AG04450 (cell line): ENCODE measurements around the gene LBX2. TPM values are rescaled to one million over a fixed set of nuclear protein-coding genes. Genes with fewer than 3 reads are reported as not detected.

Experiments
- CTCF ChIA-PET: fragments of 300-600, 350-600 bp; formaldehyde crosslinking; extraction: SDS; loops from one replicate; lab custom pipeline; 2022; ENCODE audit warnings: antibody characterized with exemption, inconsistent platforms; lab: Charles Lee
- POLR2A ChIA-PET: fragments of 350-600 bp; formaldehyde crosslinking; extraction: SDS; loops from one replicate; lab custom pipeline; 2021; ENCODE audit warnings: antibody characterized with exemption, inconsistent platforms; lab: Yijun Ruan, JAX
- DNase-seq: peaks from one replicate; pipeline ENCODE4 v3.0.0-alpha.2; 2011; ENCODE audit warnings: low read depth, low spot score
- H3K27ac ChIP-seq: one replicate; pipeline ENCODE4 v1.5.1; 2012; ENCODE audit warnings: low read depth, low read length, control low read depth
- H3K27me3 ChIP-seq: one replicate; pipeline ENCODE4 v1.6.0; 2012; ENCODE audit warnings: low read length; ENCODE audit not compliant: control insufficient read depth, insufficient read depth
- H3K4me3 ChIP-seq: 2 replicates; pipeline ENCODE4 v1.5.1; 2011; ENCODE audit warnings: mild to moderate bottlenecking, low read depth, low read length, control low read depth
- H3K9me3 ChIP-seq: 2 replicates; pipeline ENCODE4 v1.5.1; 2012; ENCODE audit warnings: low read length; ENCODE audit not compliant: control insufficient read depth, insufficient read depth
- polyA plus RNA-seq: library from polyadenylated mRNA; depleted of rRNA; stranded (reverse); fragments of >200 nt; gene quantifications from 2 replicates; pipeline ENCODE4 v1.2.3, GENCODE V29; 2011
- TF ChIP-seq, protein P1 (sequence below): IDR thresholded peaks from 2 replicates; pipeline ENCODE4 v1.5.1; 2011; ENCODE audit warnings: low read depth, low read length, control low read depth, inconsistent platforms

LBX2 gene
- polyA plus RNA-seq, 1 experiment: 0.86 TPM

DNA sequence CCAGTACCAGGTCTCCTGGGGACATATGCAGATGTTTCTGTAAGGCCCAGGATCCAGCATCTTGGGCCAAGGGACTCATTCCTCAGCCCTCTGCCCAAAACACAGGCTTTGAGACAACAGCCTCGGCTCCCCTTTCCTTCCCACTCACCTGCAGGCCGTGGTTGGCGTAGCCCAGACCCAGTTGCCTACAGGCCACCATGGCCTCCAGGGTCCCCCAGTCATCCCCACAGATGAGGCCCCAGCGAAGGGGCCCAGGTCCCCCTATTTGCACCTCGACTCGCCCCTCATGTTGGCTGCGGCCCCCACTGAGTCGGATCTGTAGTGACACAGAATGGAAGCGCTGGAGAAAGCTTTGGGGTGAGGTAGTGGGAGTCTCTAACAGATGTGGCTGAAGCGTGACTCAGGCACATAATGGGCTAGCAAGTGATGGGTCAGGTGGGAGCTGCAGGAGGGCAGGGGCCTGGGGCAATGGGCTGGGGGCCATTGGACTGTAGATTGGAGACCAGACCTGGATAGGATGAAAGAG, 36.1 kb upstream of the LBX2 start:
- DNase-seq: no peak
- POLR2A ChIA-PET: no interaction called here
- H3K4me3 ChIP-seq: no peak overlapping the region
- CTCF ChIA-PET: interaction anchor here (0.9 kb wide), 1 partner anchor 52 kb away, joined by 3 read pairs; no protein-coding TSS in a partner anchor
- no peaks in the 10 kb centered on the region for H3K9me3 ChIP-seq
- H3K27me3 ChIP-seq: no peaks in the 10 kb centered on the region
- TF ChIP-seq, protein P1, sequence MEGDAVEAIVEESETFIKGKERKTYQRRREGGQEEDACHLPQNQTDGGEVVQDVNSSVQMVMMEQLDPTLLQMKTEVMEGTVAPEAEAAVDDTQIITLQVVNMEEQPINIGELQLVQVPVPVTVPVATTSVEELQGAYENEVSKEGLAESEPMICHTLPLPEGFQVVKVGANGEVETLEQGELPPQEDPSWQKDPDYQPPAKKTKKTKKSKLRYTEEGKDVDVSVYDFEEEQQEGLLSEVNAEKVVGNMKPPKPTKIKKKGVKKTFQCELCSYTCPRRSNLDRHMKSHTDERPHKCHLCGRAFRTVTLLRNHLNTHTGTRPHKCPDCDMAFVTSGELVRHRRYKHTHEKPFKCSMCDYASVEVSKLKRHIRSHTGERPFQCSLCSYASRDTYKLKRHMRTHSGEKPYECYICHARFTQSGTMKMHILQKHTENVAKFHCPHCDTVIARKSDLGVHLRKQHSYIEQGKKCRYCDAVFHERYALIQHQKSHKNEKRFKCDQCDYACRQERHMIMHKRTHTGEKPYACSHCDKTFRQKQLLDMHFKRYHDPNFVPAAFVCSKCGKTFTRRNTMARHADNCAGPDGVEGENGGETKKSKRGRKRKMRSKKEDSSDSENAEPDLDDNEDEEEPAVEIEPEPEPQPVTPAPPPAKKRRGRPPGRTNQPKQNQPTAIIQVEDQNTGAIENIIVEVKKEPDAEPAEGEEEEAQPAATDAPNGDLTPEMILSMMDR: no peak
- H3K27ac ChIP-seq: no peak overlapping the region

DNA sequence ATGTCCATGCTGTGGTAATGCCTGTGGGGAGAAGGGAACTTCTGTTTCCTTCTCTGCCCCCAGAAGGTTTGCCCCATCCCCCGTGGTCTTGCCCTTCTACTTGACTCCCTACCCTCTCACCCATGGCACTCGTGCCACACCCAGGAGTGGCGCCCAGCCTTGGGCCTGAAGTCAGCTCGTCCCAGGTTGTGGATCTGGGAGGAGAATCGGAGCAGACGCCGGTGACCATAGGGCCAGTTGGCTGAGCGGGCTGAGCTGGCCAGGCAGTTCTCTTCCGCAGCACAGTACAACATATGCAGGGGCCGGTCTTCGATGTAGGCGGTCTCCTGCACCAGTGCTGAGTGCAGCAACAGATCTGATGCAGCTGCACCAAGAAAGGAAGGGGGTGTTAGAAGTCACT, 35.0 kb upstream of the LBX2 start:
- TF ChIP-seq, protein P1: no peak
- CTCF ChIA-PET: no interaction called here
- Histone ChIP-seq H3K27me3 (no peaks in the 10 kb centered on the region), H3K9me3 (peaks cover under 1% of the 10 kb centered on the region; the same call in 1 of the 2 replicates), H3K4me3 (no peak overlapping the region), H3K27ac (no peak overlapping the region)
- DNase-seq: no peak
- POLR2A ChIA-PET: no interaction called here

DNA sequence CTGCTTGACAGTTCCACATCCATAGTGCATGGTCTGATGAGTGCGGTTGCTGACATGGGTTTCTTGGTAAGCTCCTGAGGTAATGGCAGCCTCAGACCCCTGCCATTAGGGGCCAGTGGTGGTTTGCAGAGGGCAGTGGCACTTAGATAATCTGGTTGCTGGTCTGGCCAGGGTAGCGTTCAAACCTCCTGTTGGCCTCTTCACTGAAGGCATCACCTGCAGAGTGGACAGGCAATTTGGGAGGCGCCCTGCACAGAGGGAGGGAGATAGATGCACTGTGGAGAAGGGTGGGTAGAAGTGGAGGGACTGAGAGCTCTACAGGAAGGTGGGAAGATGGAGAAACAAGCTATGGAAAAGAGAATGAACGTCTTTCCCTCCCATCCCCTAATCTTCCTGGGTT, 34.1 kb upstream of the LBX2 start:
- Histone ChIP-seq H3K27ac (no peak overlapping the region), H3K27me3 (no peaks in the 10 kb centered on the region), H3K9me3 (peaks cover 4% of the 10 kb centered on the region; the same call in 1 of the 2 replicates), H3K4me3 (no peak overlapping the region)
- POLR2A ChIA-PET: no interaction called here
- no peak for DNase-seq
- TF ChIP-seq, protein P1: no peak
- CTCF ChIA-PET: interaction anchor here (0.7 to 4.0 kb wide), 3 partner anchors 9 to 54 kb away, joined by 3 to 42 read pairs (median 3); no protein-coding TSS in a partner anchor

DNA sequence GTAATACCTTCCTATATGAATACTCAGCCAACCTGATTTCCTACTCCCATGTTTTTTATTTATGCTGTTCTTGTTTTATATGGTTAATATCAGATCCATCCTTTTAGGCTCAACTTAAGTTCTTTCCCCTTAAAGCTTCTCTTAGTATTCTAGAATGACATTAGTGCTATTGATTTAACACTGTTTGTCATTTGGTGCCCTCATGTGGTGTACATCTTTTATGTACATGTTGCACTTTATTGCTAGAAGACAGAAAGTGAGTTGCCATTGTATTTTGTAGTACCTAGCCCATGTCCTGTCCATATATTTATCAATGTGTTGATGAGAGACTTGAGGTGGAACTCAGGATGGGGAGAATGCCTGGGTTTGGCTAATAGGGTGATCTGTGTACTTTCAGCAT, 32.8 kb upstream of the LBX2 start:
- no peaks in the 10 kb centered on the region for H3K27me3 ChIP-seq
- H3K9me3 ChIP-seq: peaks cover 4% of the 10 kb centered on the region; the same call in 1 of the 2 replicates
- H3K27ac ChIP-seq: peak overlapping the region; percentile 1
- ChIA-PET CTCF (interaction anchor here (0.6 to 4.0 kb wide), 9 partner anchors 48 to 282 kb away, joined by 3 to 42 read pairs (median 3); partner anchors contain the start of genes CCDC142, TTC31 and WBP1), POLR2A (interaction anchor here (0.7 to 0.8 kb wide), 3 partner anchors 23 to 92 kb away, joined by 3 read pairs; partner anchors contain the start of genes CCDC142 and TTC31)
- H3K4me3 ChIP-seq: no peak overlapping the region
- DNase-seq: no peak
- TF ChIP-seq, protein P1: 0 out of 2 replicates have a peak, but pooled peaks have one; percentile 31

DNA sequence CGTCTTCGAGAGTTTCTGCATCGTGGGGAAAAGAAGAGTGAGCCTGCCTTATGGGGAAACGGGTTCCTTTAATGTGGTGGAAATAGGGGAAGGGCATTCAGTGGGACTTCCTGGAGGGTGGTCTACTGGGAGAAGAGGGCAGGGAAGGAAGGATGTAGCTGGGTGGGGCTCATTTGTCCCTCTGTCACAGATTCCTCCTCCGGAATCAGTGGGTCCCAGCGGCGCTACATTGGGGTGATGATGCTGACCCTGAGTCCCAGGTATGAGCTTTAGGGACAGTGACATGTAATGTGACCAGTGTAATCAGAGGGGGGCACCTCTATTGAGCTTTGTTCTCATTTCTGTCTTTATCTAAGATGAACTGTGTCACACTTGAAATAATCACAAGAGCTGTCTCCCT, 32.3 kb upstream of the LBX2 start:
- no peak overlapping the region for H3K4me3 ChIP-seq
- CTCF ChIA-PET: interaction anchor here (0.6 to 4.0 kb wide), 9 partner anchors 48 to 282 kb away, joined by 3 to 42 read pairs (median 3); partner anchors contain the start of genes CCDC142, TTC31 and WBP1
- H3K27ac ChIP-seq: no peak overlapping the region
- TF ChIP-seq, protein P1: no peak
- H3K27me3 ChIP-seq: no peaks in the 10 kb centered on the region
- POLR2A ChIA-PET: interaction anchor here (0.6 to 1.7 kb wide), 4 partner anchors 57 to 92 kb away, joined by 3 to 7 read pairs (median 4); partner anchors contain the start of gene WBP1
- no peak for DNase-seq
- H3K9me3 ChIP-seq: peaks cover 8% of the 10 kb centered on the region; the same call in 1 of the 2 replicates
